ENCODE data around the gene CLSTN2. TPM values are rescaled to one million over a fixed set of nuclear protein-coding genes. Genes with fewer than 3 reads are reported as not detected.

Gene CLSTN2
- total and polyA plus RNA-seq, 2 of the 8 experiments (the other 6 are each of a cell fraction or from before 2014, with no cell fraction given) = 0.39 to 0.52 TPM

- no peaks in the 10 kb centered on the region for H3K9me3 ChIP-seq (ENCODE audit: insufficient read depth in 2 of 2, low read depth in 1 of 2, low read length in 1 of 2)
- H2BK20ac ChIP-seq (ENCODE audit: low read length) = no peak overlapping the region
- H4K8ac ChIP-seq (ENCODE audit: extremely low read depth, insufficient read depth, low read length) = no peak overlapping the region; the same call in 1 of the 2 replicates
- ChIA-PET CTCF (ENCODE audit: partially characterized antibody) (interaction anchor here (0.9 to 1.7 kb wide), 3 partner anchors 10 to 841 kb away, joined by 3 to 4 read pairs (median 4); no protein-coding TSS in a partner anchor), POLR2A (ENCODE audit: partially characterized antibody) (no interaction called here)
- no peaks in the 10 kb centered on the region; a peak in 2 of 7 replicates for H3K27me3 ChIP-seq (replicated peaks in 1 of 4; ENCODE audit: control insufficient read depth in 3 of 4, extremely low read depth in 1 of 4, insufficient read depth in 3 of 4, low read length in 3 of 4)
- H2BK5ac ChIP-seq (ENCODE audit: low read depth, low read length) = no peak overlapping the region
- no peak overlapping the region for H2BK12ac ChIP-seq (ENCODE audit: low read depth, low read length)
- H3K4me1 ChIP-seq (replicated peaks in 1 of 4; ENCODE audit: control insufficient read depth in 3 of 4, insufficient read depth in 4 of 4, low read length in 3 of 4) = peaks cover 0 to 5% (median 0%) of the 10 kb centered on the region in 4 experiments; a peak in 1 of 7 replicates
- H3K23me2 ChIP-seq (ENCODE audit: low read depth, low read length) = no peaks in the 10 kb centered on the region
- 68% methylated on average over 5 of the region's 5 CpGs; no CpG with 5 or more reads in 1 of the 2 experiments for WGBS, 2 experiments (ENCODE audit: extremely low coverage in 1 of 2, insufficient coverage in 1 of 2, insufficient read length in 1 of 2, insufficient replicate concordance in 2 of 2, low coverage in 1 of 2, low lambda C conversion rate in 2 of 2, missing lambda C conversion rate in 1 of 2)
- H3K4ac ChIP-seq (replicated peaks; ENCODE audit: insufficient read length, low read depth, low read length) = no peak overlapping the region
- TF ChIP-seq HDAC6 (IDR thresholded peaks at IDR 0.05; ENCODE audit: low read depth, low read length) (no peak), POU5F1 (IDR thresholded peaks at IDR 0.05; ENCODE audit: low read depth, low read length) (no peak), CTCF (IDR thresholded peaks at IDR 0.05; ENCODE audit: control extremely low read depth in 1 of 3, insufficient read depth in 1 of 3, low read depth in 1 of 3, low read length in 3 of 3) (no peak), POLR2A (IDR thresholded peaks at IDR 0.05; ENCODE audit: control extremely low read depth in 1 of 2, low read depth in 2 of 2, low read length in 2 of 2) (no peak), RAD21 (IDR thresholded peaks at IDR 0.05 in 1 of 2, conservative IDR thresholded peaks at IDR 0.05 in 1 of 2; ENCODE audit: low read depth in 2 of 2, low read length in 2 of 2) (no peak), SP4 (IDR thresholded peaks at IDR 0.05; ENCODE audit: low read length) (no peak), KDM5A (IDR thresholded peaks at IDR 0.05; ENCODE audit: low read length) (no peak), RBBP5 (IDR thresholded peaks at IDR 0.05; ENCODE audit: borderline replicate concordance, low read depth, low read length) (no peak)
- H3K9ac ChIP-seq (replicated peaks in 1 of 4; ENCODE audit: extremely low read depth in 1 of 4, low read depth in 3 of 4, low read length in 3 of 4) = no peak overlapping the region
- DNase-seq (ENCODE audit: low read depth in 1 of 2, low spot score in 2 of 2) = no peak
- H3K14ac ChIP-seq (ENCODE audit: insufficient read length) = no peak overlapping the region
- H2BK15ac ChIP-seq (ENCODE audit: low read length) = no peak overlapping the region
- H4K20me1 ChIP-seq (replicated peaks in 1 of 2; ENCODE audit: control insufficient read depth in 1 of 2, insufficient read depth in 2 of 2, low read length in 2 of 2) = no peaks in the 10 kb centered on the region
- 0 out of 2 replicates have a peak overlapping the region, but pooled peaks have one; percentile 6 for H2AK5ac ChIP-seq (ENCODE audit: low read depth, low read length)
- H4K5ac ChIP-seq (ENCODE audit: insufficient read length, low read depth, low read length) = no peak overlapping the region
- H3K79me2 ChIP-seq (ENCODE audit: control insufficient read depth in 1 of 2, insufficient read depth in 2 of 2, low read length in 2 of 2) = no peaks in the 10 kb centered on the region
- H3K56ac ChIP-seq (replicated peaks; ENCODE audit: insufficient read length, low read depth, low read length) = no peak overlapping the region
- no peak for FAIRE-seq
- no peaks in the 10 kb centered on the region for H3K36me3 ChIP-seq (ENCODE audit: control insufficient read depth in 2 of 4, insufficient read depth in 4 of 4, low read length in 3 of 4)
- no peak overlapping the region; the same call in 1 of the 2 replicates for H3K27ac ChIP-seq (ENCODE audit: low read depth, low read length)
- H3K4me2 ChIP-seq (ENCODE audit: insufficient read depth in 1 of 2, low read depth in 2 of 2, low read length in 2 of 2) = no peak overlapping the region
- no peak overlapping the region for H3K4me3 ChIP-seq (ENCODE audit: extremely low read depth in 1 of 4, insufficient read depth in 2 of 4, low read depth in 3 of 4, low read length in 4 of 4)
- H2AFZ ChIP-seq (ENCODE audit: low read length) = no peak overlapping the region
- no peak overlapping the region for H3K18ac ChIP-seq (ENCODE audit: extremely low read depth, low read length)
- no peaks in the 10 kb centered on the region; the same call in 1 of the 2 replicates for H3K79me1 ChIP-seq (ENCODE audit: low read depth, low read length)
- H4K91ac ChIP-seq (replicated peaks; ENCODE audit: insufficient read length, low read length) = no peak overlapping the region
- H3K23ac ChIP-seq (ENCODE audit: insufficient read length) = no peak overlapping the region
- H2BK120ac ChIP-seq (replicated peaks; ENCODE audit: low read depth, low read length) = no peak overlapping the region
Observed at GRCh38 chr3:140022066-140022770, 87.2 kb downstream of the CLSTN2 start.

All from H1 (cell line).